ENCODE data around the gene ALOX12B.

DNA sequence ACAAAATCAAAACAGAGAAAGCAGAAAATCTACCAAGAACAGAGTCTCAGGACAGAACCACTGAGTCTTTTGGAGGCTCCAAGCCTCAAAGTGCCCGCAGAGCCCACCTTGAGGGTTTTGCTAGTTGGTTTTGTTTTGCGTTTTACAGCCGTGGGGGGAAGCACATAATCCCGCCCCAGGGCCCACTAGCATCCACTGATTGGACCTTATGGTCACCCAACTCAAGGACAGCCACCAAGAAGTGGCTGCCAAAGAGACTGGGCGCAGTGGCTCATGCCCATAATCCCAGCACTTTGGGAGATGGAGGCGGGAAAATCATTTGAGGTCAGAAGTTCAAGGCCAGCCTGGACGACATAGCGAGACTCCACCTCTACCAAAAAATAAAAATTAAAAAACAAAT lies 38.8 kb downstream of the ALOX12B start:
- TF ChIP-seq, protein P1, sequence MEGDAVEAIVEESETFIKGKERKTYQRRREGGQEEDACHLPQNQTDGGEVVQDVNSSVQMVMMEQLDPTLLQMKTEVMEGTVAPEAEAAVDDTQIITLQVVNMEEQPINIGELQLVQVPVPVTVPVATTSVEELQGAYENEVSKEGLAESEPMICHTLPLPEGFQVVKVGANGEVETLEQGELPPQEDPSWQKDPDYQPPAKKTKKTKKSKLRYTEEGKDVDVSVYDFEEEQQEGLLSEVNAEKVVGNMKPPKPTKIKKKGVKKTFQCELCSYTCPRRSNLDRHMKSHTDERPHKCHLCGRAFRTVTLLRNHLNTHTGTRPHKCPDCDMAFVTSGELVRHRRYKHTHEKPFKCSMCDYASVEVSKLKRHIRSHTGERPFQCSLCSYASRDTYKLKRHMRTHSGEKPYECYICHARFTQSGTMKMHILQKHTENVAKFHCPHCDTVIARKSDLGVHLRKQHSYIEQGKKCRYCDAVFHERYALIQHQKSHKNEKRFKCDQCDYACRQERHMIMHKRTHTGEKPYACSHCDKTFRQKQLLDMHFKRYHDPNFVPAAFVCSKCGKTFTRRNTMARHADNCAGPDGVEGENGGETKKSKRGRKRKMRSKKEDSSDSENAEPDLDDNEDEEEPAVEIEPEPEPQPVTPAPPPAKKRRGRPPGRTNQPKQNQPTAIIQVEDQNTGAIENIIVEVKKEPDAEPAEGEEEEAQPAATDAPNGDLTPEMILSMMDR (conservative IDR thresholded peaks at IDR 0.05; ENCODE audit: low read length) = no peak
- TF ChIP-seq EZH2phosphoT487 (IDR thresholded peaks at IDR 0.05; ENCODE audit: borderline replicate concordance, low read depth, low read length) = no peak
